Activated T-cell treated with anti-CD3 and anti-CD28 coated beads, Interleukin-2, amount 50 U/mL, for 4 hours (primary cell): ENCODE measurements around the gene ANOS1. TPM values are rescaled to one million over a fixed set of nuclear protein-coding genes. Genes with fewer than 3 reads are reported as not detected.
"Not testable (repeated sequence)": the region's sequence is repeated elsewhere in the genome, so short reads cannot be mapped to it uniquely, and the experiment has no call there.

Experiments
- ATAC-seq, 2 donors: fragments of 200-7000 bp; cut with Tn5 transposase; one replicate each; pipeline ENCODE4 v1.10.0; 2021
- DNase-seq: peaks from one replicate; pipeline ENCODE4 v3.0.0-alpha.2; 2020
- H3K27me3 Mint-ChIP-seq: one replicate; pipeline ENCODE4 v1.8.0; 2021; ENCODE audit warnings: low read depth, mixed read lengths
- H3K36me3 Mint-ChIP-seq: one replicate; pipeline ENCODE4 v1.8.0; 2022; ENCODE audit warnings: mixed read lengths; ENCODE audit not compliant: insufficient read depth
- H3K4me1 Mint-ChIP-seq: one replicate; pipeline ENCODE4 v1.8.0; 2021; ENCODE audit warnings: low read depth, mixed read lengths
- H3K4me3 Mint-ChIP-seq: one replicate; pipeline ENCODE4 v1.8.0; 2021; ENCODE audit warnings: mild to moderate bottlenecking, moderate library complexity, mixed read lengths
- H3K9me3 Mint-ChIP-seq: one replicate; pipeline ENCODE4 v1.8.0; 2021; ENCODE audit warnings: mixed read lengths
- total RNA-seq, 3 donors: library from RNA; stranded (reverse); gene quantifications; one replicate each; pipeline ENCODE4 v1.2.1, GENCODE V29; 2021

The ANOS1 gene
- total RNA-seq, 3 donors from 2014 or later, result 0.05 to 0.08 TPM; not detected in 1

- Mint-ChIP-seq H3K9me3 (no peaks in the 10 kb centered on the region), H3K27me3 (no peaks in the 10 kb centered on the region), H3K4me3 (no peak overlapping the region), H3K4me1 (no peaks in the 10 kb centered on the region), H3K36me3 (no peaks in the 10 kb centered on the region)
- DNase-seq (no peak), ATAC-seq (no peak)
Measured at GRCh38 chrX:8632924-8633323, 99.0 kb downstream of the ANOS1 start.

GRCh38 chrX:8629871-8630270, 102.1 kb downstream of the ANOS1 start:
- ATAC-seq, result no peak
- Mint-ChIP-seq H3K4me3 (no peak overlapping the region), H3K27me3 (no peaks in the 10 kb centered on the region), H3K36me3 (no peaks in the 10 kb centered on the region), H3K4me1 (no peaks in the 10 kb centered on the region), H3K9me3 (no peaks in the 10 kb centered on the region)
- no peak for DNase-seq

- Mint-ChIP-seq H3K4me3 (no peak overlapping the region), H3K36me3 (no peaks in the 10 kb centered on the region), H3K9me3 (no peaks in the 10 kb centered on the region), H3K27me3 (no peaks in the 10 kb centered on the region), H3K4me1 (no peaks in the 10 kb centered on the region)
- DNase-seq, result no peak
- no peak for ATAC-seq
Measured at GRCh38 chrX:8627796-8628195, 104.1 kb downstream of the ANOS1 start.

- no peak for DNase-seq
- no peak for ATAC-seq
- Mint-ChIP-seq H3K27me3 (no peaks in the 10 kb centered on the region), H3K9me3 (peaks cover 8% of the 10 kb centered on the region), H3K36me3 (no peaks in the 10 kb centered on the region), H3K4me3 (no peak overlapping the region), H3K4me1 (no peaks in the 10 kb centered on the region)
Measured at GRCh38 chrX:8607326-8607725, 124.6 kb downstream of the ANOS1 start.

- Mint-ChIP-seq H3K36me3 (no peaks in the 10 kb centered on the region), H3K27me3 (no peaks in the 10 kb centered on the region), H3K4me1 (no peaks in the 10 kb centered on the region), H3K9me3 (no peaks in the 10 kb centered on the region), H3K4me3 (no peak overlapping the region)
- no peak for DNase-seq
- ATAC-seq, result no peak
Measured at GRCh38 chrX:8604131-8604530, 127.8 kb downstream of the ANOS1 start.

- H3K4me3 Mint-ChIP-seq, result no peak overlapping the region
- H3K9me3 Mint-ChIP-seq, result peaks cover 4% of the 10 kb centered on the region
- DNase-seq (no peak), ATAC-seq (no peak)
- no peaks in the 10 kb centered on the region for H3K4me1 Mint-ChIP-seq
- H3K36me3 Mint-ChIP-seq, result no peaks in the 10 kb centered on the region
- no peaks in the 10 kb centered on the region for H3K27me3 Mint-ChIP-seq
Measured at GRCh38 chrX:8591501-8591900, 140.4 kb downstream of the ANOS1 start.

GRCh38 chrX:8586953-8587352, 145.0 kb downstream of the ANOS1 start:
- Mint-ChIP-seq H3K36me3 (no peaks in the 10 kb centered on the region), H3K4me3 (no peak overlapping the region), H3K4me1 (no peaks in the 10 kb centered on the region), H3K27me3 (no peaks in the 10 kb centered on the region), H3K9me3 (peaks cover 4% of the 10 kb centered on the region)
- DNase-seq (no peak), ATAC-seq (no peak)

- Mint-ChIP-seq H3K4me3 (no peak overlapping the region), H3K4me1 (no peaks in the 10 kb centered on the region), H3K9me3 (no peaks in the 10 kb centered on the region), H3K27me3 (no peaks in the 10 kb centered on the region), H3K36me3 (no peaks in the 10 kb centered on the region)
- DNase-seq (no peak), ATAC-seq (no peak)
Measured at GRCh38 chrX:8579602-8580001, 152.3 kb downstream of the ANOS1 start.

- H3K9me3 Mint-ChIP-seq, result no peaks in the 10 kb centered on the region
- no peak for DNase-seq
Measured at GRCh38 chrX:8576821-8577220, 155.1 kb downstream of the ANOS1 start.

GRCh38 chrX:8565729-8566128, 166.2 kb downstream of the ANOS1 start:
- no peak for ATAC-seq
- Mint-ChIP-seq H3K4me3 (no peak overlapping the region), H3K9me3 (no peaks in the 10 kb centered on the region), H3K4me1 (no peaks in the 10 kb centered on the region), H3K36me3 (no peaks in the 10 kb centered on the region), H3K27me3 (no peaks in the 10 kb centered on the region)
- DNase-seq, result no peak

More at GRCh38 chrX:8576821-8577220, 155.1 kb downstream of the ANOS1 start:
- H3K36me3 Mint-ChIP-seq, result no peaks in the 10 kb centered on the region
- ATAC-seq, result no peak
- H3K4me3 Mint-ChIP-seq, result no peak overlapping the region
- H3K4me1 Mint-ChIP-seq, result no peaks in the 10 kb centered on the region
- no peaks in the 10 kb centered on the region for H3K27me3 Mint-ChIP-seq

GRCh38 chrX:8548446-8548845, 183.5 kb downstream of the ANOS1 start:
- no peak overlapping the region for H3K4me3 Mint-ChIP-seq
- ATAC-seq, result no peak

GRCh38 chrX:8546715-8547114, 185.2 kb downstream of the ANOS1 start:
- Mint-ChIP-seq H3K4me3 (no peak overlapping the region), H3K9me3 (peaks cover 7% of the 10 kb centered on the region), H3K27me3 (no peaks in the 10 kb centered on the region), H3K36me3 (no peaks in the 10 kb centered on the region), H3K4me1 (no peaks in the 10 kb centered on the region)
- DNase-seq (no peak), ATAC-seq (no peak)

More at GRCh38 chrX:8548446-8548845, 183.5 kb downstream of the ANOS1 start:
- peaks cover 7% of the 10 kb centered on the region for H3K9me3 Mint-ChIP-seq
- no peak for DNase-seq
- no peaks in the 10 kb centered on the region for H3K36me3 Mint-ChIP-seq
- H3K4me1 Mint-ChIP-seq, result no peaks in the 10 kb centered on the region
- H3K27me3 Mint-ChIP-seq, result no peaks in the 10 kb centered on the region

- peaks cover 2% of the 10 kb centered on the region for H3K9me3 Mint-ChIP-seq
- H3K36me3 Mint-ChIP-seq, result no peaks in the 10 kb centered on the region
- no peak overlapping the region for H3K4me3 Mint-ChIP-seq
- no peak for ATAC-seq
- DNase-seq, result no peak
- no peaks in the 10 kb centered on the region for H3K4me1 Mint-ChIP-seq
- H3K27me3 Mint-ChIP-seq, result no peaks in the 10 kb centered on the region
Measured at GRCh38 chrX:8520791-8521190, 211.1 kb downstream of the ANOS1 start.

- DNase-seq (no peak), ATAC-seq (no peak)
- H3K36me3 Mint-ChIP-seq, result no peaks in the 10 kb centered on the region
- H3K9me3 Mint-ChIP-seq, result peaks cover 3% of the 10 kb centered on the region
- H3K4me1 Mint-ChIP-seq, result no peaks in the 10 kb centered on the region
- H3K4me3 Mint-ChIP-seq, result no peak overlapping the region
- H3K27me3 Mint-ChIP-seq, result no peaks in the 10 kb centered on the region
Measured at GRCh38 chrX:8520178-8520577, 211.8 kb downstream of the ANOS1 start.

GRCh38 chrX:8504451-8504850, 227.5 kb downstream of the ANOS1 start:
- Mint-ChIP-seq H3K9me3 (no peaks in the 10 kb centered on the region), H3K4me3 (no peak overlapping the region), H3K4me1 (no peaks in the 10 kb centered on the region), H3K27me3 (no peaks in the 10 kb centered on the region), H3K36me3 (no peaks in the 10 kb centered on the region)
- no peak for ATAC-seq
- DNase-seq, result no peak

GRCh38 chrX:8502101-8502500, 229.8 kb downstream of the ANOS1 start:
- H3K4me3 Mint-ChIP-seq, H3K9me3 Mint-ChIP-seq, DNase-seq, H3K27me3 Mint-ChIP-seq, ATAC-seq, H3K4me1 Mint-ChIP-seq, H3K36me3 Mint-ChIP-seq: not testable (repeated sequence)
